Activated B cell treated with CpG ODN at 0.5 μM for 24 hours (primary cell): ENCODE results near the gene PPP6R2. TPM values are rescaled to one million over a fixed set of nuclear protein-coding genes. Genes with fewer than 3 reads are reported as not detected.

Experiments
- ATAC-seq: fragments of 200-7000 bp; cut with Tn5 transposase; one replicate; pipeline ENCODE4 v1.10.0; 2021; ENCODE audit warnings: low read depth, mild to moderate bottlenecking, moderate library complexity
- CTCF ChIA-PET: fragments of 350-600 bp; sonication (Branson Sonifier 250); formaldehyde crosslinking; loops from one replicate; lab custom pipeline; 2021; ENCODE audit warnings: antibody characterized with exemption; lab: Charles Lee
- POLR2A ChIA-PET: fragments of 350-600 bp; sonication (Branson Sonifier 250); formaldehyde crosslinking; loops from one replicate; lab custom pipeline; 2021; ENCODE audit warnings: antibody characterized with exemption; lab: Charles Lee
- DNase-seq: peaks from one replicate; pipeline ENCODE4 v3.0.0; 2022
- H3K27ac Mint-ChIP-seq: one replicate; pipeline ENCODE4 v1.8.0; 2020; ENCODE audit warnings: mixed read lengths
- H3K27me3 Mint-ChIP-seq: one replicate; pipeline ENCODE4 v1.8.0; 2021; ENCODE audit warnings: mixed read lengths
- H3K36me3 Mint-ChIP-seq: one replicate; pipeline ENCODE4 v1.8.0; 2021; ENCODE audit warnings: low read depth, mixed read lengths
- H3K4me1 Mint-ChIP-seq: one replicate; pipeline ENCODE4 v1.8.0; 2021; ENCODE audit warnings: mixed read lengths
- H3K4me3 Mint-ChIP-seq: one replicate; pipeline ENCODE4 v1.8.0; 2020; ENCODE audit warnings: mild to moderate bottlenecking, mixed read lengths
- H3K9me3 Mint-ChIP-seq: one replicate; pipeline ENCODE4 v1.8.0; 2020; ENCODE audit warnings: mixed read lengths
- CTCF ChIP-seq: fragments of 200-600 bp; IDR thresholded peaks from one replicate; pipeline ENCODE4 v1.8.0; 2022; ENCODE audit warnings: antibody characterized with exemption, mild to moderate bottlenecking
- intact Hi-C: fragments of 100-400 bp; cut with micrococcal nuclease; formaldehyde crosslinking; loops from one replicate; pipeline ENCODE4 v1.15.1; 2024
- total RNA-seq: library from RNA; stranded (reverse); gene quantifications from 2 replicates; pipeline ENCODE4 v1.2.3, GENCODE V29; 2022

The PPP6R2 gene
- total RNA-seq, 1 donor from 2014 or later, result 77.3 TPM

DNA sequence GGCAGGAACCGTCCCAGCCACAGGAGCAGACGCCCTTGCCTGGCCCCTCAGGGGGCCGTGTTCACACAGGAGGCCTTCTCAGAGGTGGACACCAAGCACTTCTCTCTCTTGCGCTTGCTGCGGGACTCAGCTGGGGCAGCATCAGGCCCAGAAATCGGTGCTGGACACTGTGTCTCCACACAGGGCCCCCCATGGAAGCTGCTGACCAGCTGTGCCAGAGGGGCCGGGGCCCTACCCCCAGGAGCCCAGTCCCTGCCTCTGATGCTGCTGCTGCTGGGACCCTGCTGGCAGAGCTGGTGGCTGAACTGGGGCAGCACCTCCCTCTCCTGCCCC lies 39.6 kb upstream of the PPP6R2 start:
- Mint-ChIP-seq H3K4me1 (peaks cover 62% of the 10 kb centered on the region), H3K4me3 (no peak overlapping the region), H3K9me3 (no peaks in the 10 kb centered on the region), H3K27ac (no peak overlapping the region), H3K27me3 (peaks cover 2% of the 10 kb centered on the region), H3K36me3 (no peaks in the 10 kb centered on the region)
- ChIA-PET CTCF (interaction anchor here (1.1 to 2.5 kb wide), 3 partner anchors 13 to 53 kb away, joined by 4 to 8 read pairs (median 4); partner anchors contain the start of gene HDAC10), POLR2A (interaction anchor here (1.6 to 4.9 kb wide), 4 partner anchors 10 to 53 kb away, joined by 4 to 74 read pairs (median 16); partner anchors contain the start of genes DENND6B and HDAC10)
- no peak for DNase-seq
- intact Hi-C loops, result loop anchor here (2.0 kb wide), 1 partner anchor 23 kb away; the partner anchor contains the start of gene DENND6B
- no peak for TF ChIP-seq CTCF
- no peak for ATAC-seq

GRCh38 chr22:50303848-50304527 lies 39.1 kb upstream of the PPP6R2 start:
- H3K9me3 Mint-ChIP-seq, result no peaks in the 10 kb centered on the region
- POLR2A ChIA-PET, result interaction anchor here (1.1 to 4.9 kb wide), 6 partner anchors 10 to 166 kb away, joined by 3 to 74 read pairs (median 9); partner anchors contain the start of genes DENND6B and HDAC10
- ATAC-seq (peak; percentile 19), DNase-seq (no peak)
- CTCF ChIA-PET, result interaction anchor here (1.1 to 2.5 kb wide), 3 partner anchors 14 to 53 kb away, joined by 4 to 8 read pairs (median 4); partner anchors contain the start of gene HDAC10
- peak overlapping the region; percentile 63 for H3K27ac Mint-ChIP-seq
- peaks cover 2% of the 10 kb centered on the region for H3K27me3 Mint-ChIP-seq
- no peaks in the 10 kb centered on the region for H3K36me3 Mint-ChIP-seq
- intact Hi-C loops, result loop anchor here (1.0 to 2.0 kb wide), 3 partner anchors 10 to 23 kb away; partner anchors contain the start of gene DENND6B
- TF ChIP-seq CTCF, result no peak
- peaks cover 64% of the 10 kb centered on the region for H3K4me1 Mint-ChIP-seq
- peak overlapping the region; percentile 59 for H3K4me3 Mint-ChIP-seq

DNA sequence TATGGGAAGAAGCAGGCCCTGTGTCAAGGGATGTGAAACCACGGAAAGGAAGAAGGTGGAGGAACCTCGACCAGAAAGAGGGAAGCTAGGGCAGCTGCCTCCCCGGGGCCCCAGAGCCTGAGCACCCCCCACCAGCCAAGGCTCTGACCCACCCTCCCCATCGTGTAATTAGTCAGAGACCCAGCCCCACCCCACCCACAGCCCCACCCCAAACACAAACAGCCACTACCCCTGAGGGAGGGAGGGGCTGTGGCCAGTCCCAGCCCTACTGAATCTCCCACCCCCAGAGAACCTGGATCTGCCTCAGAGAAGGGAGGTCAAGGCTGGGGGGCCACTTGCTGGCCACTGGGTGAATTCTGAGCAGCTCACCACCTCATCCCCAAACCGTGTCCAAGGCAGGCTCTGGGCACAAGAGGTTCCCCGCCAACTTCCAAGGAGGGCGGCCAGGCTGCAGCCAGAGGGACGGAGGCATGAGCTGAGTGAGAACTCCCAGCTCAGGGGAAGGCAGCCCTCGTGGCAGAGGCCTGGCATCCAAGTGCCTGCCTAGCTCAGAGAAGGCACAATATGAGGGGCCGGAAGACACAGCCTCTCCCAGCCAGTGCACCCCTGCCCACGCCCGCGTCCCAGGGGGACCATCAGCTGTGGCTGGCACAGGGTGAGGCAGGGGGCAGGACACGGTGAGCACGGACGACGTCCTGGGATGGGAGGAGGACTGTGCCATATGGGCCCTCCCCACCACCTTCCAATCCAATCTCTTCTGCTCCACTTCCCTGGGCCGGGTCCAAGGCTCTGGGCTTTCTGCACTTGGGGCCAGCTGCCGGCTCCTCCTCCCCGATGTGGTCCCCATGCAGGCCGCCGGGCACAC lies 38.4 kb upstream of the PPP6R2 start:
- H3K36me3 Mint-ChIP-seq, result no peaks in the 10 kb centered on the region
- intact Hi-C loops, result loop anchor here (1.0 kb wide), 3 partner anchors 10 to 14 kb away; no protein-coding TSS in a partner anchor
- ChIA-PET CTCF (interaction anchor here (0.7 to 2.5 kb wide), 4 partner anchors 14 to 54 kb away, joined by 3 to 8 read pairs (median 4); partner anchors contain the start of gene HDAC10), POLR2A (interaction anchor here (0.8 to 4.9 kb wide), 8 partner anchors 10 to 261 kb away, joined by 3 to 74 read pairs (median 9); partner anchors contain the start of genes DENND6B and HDAC10)
- H3K9me3 Mint-ChIP-seq, result no peaks in the 10 kb centered on the region
- ATAC-seq, result peak; percentile 18
- H3K27me3 Mint-ChIP-seq, result peaks cover 2% of the 10 kb centered on the region
- H3K4me1 Mint-ChIP-seq, result peaks cover 63% of the 10 kb centered on the region
- peak overlapping the region; percentile 59 for H3K4me3 Mint-ChIP-seq
- DNase-seq, result no peak
- no peak for TF ChIP-seq CTCF
- H3K27ac Mint-ChIP-seq, result peak overlapping the region; percentile 63

- Mint-ChIP-seq H3K4me1 (peaks cover 63% of the 10 kb centered on the region), H3K9me3 (no peaks in the 10 kb centered on the region), H3K27ac (no peak overlapping the region), H3K4me3 (peak overlapping the region; percentile 78), H3K27me3 (peaks cover 2% of the 10 kb centered on the region), H3K36me3 (no peaks in the 10 kb centered on the region)
- ChIA-PET CTCF (interaction anchor here (0.7 to 2.5 kb wide), 3 partner anchors 11 to 53 kb away, joined by 3 to 8 read pairs (median 3); no protein-coding TSS in a partner anchor), POLR2A (interaction anchor here (0.8 to 4.9 kb wide), 8 partner anchors 9 to 380 kb away, joined by 3 to 74 read pairs (median 4); partner anchors contain the start of gene DENND6B)
- ATAC-seq, result no peak
- intact Hi-C loops, result loop anchor here (1.0 kb wide), 1 partner anchor 9 kb away; no protein-coding TSS in a partner anchor
- TF ChIP-seq CTCF, result no peak
- DNase-seq, result no peak
Observed at GRCh38 chr22:50305393-50305922, 37.7 kb upstream of the PPP6R2 start.
